Right lobe of liver (tissue), 4 donors: ENCODE results near the gene CDC25C.

Experiments
- CTCF ChIP-seq, 4 donors: fragments of 200-600 bp in 3 of 4; fragments of 450-650 bp in 1 of 4; IDR thresholded peaks; one replicate each; pipeline versions ENCODE4 v1.5.1 to v1.8.0; 2016 to 2022; ENCODE audit warnings: antibody characterized with exemption in 4 of 4, mild to moderate bottlenecking in 2 of 4
- POLR2A ChIP-seq: fragments of 450-650 bp; IDR thresholded peaks from one replicate; pipeline ENCODE4 v1.6.1; 2017; ENCODE audit warnings: antibody characterized with exemption, mild to moderate bottlenecking
- donor health status: DM: no; HTN: no; CAD: no.
- donor health status: DM: no; HTN: no; CAD: no.
- donor health status: DM: no; HTN: yes; CAD: no.

DNA sequence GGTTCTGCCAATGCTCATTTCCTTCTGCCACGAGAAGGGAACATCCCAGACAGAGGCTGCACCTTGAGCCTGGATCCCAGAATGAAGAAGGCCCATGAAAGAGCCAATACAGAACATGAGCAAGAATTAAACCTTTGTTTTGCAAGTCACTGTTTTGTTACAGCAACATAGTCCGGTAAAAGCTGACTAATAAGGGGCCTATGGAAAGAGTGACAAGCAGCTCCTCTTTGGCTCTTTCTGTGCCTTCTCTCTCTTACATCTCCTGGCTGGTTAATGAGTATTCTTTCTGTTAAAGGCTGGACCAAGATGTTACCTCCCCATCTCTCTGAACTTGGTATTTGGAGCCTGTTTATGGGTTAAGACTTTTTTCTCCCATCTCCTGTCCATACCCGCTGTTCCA lies 68.0 kb downstream of the CDC25C start:
- TF ChIP-seq CTCF (IDR thresholded peaks at IDR 0.05): no peak
- TF ChIP-seq POLR2A: no peak
